COLO829 (cell line): ENCODE results near the gene UHRF1.
"Not testable (repeated sequence)": the region's sequence is repeated elsewhere in the genome, so short reads cannot be mapped to it uniquely, and the experiment has no call there.

Source experiments
- DNase-seq: peaks from one replicate; pipeline ENCODE4 v3.0.0; 2012; ENCODE audit warnings: low spot score

Gene UHRF1

DNA sequence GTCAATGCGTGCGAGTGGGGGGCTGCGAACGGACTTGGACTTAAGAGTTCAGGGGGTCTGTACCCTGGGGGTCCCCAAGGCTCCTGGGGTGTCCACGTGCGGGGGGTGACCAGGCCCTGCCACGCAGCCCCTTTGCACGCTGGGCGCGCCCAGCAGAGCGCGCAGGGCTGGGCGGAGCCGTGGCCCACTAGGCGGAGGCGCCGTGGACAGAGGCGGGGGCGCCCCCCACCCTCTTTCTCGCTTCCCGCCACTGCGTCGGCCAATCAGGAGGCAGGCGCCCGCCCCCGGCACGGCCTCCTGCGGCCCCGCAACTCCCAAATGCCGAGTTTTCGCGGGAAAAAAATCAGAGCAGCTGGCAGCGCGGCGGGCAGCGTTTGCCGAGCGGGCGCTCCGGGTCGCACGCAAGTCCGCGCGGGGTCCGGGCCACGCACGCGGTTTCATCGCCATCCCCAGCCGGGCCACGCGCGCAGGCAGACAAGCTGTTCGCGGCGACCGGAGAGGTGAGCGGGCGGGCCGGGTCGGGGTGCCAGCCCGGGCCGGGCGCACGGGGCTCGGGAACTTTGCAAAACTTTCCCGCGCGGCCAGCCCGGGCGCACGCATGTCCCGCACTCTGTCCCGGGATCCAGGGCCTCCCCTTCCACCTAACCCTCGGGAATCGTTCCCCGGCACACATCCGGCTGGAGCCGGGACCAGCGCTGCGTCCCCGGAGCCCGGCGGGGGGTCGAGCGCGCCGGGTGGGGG is at the start of gene UHRF1:
TSS of gene UHRF1 (plus strand) at position 346 of the 741 bp plus-strand sequence. CDS start 1,385 bp downstream, outside the sequence.
- peak; percentile 44 for DNase-seq

DNA sequence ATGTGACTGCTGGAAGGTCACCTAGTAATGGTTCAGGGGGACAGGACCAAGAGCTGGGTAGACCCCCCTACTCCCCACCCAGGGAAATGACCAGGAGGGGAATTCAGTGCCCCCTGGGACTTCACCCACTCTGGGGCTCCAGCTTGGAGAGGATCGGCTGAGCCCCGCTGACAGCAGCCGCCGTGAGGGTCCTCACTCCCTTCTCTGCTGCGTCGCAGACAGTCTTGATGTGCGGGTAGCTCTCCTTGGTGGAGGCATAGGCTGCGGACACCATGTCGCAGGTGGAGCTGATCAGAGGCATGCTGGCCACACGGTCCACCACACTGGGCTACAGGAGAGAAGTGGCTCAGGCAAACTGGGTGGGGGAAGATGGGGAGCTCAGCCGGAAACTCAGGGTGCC is 49.6 kb upstream of the UHRF1 start:
- no peak for DNase-seq

DNA sequence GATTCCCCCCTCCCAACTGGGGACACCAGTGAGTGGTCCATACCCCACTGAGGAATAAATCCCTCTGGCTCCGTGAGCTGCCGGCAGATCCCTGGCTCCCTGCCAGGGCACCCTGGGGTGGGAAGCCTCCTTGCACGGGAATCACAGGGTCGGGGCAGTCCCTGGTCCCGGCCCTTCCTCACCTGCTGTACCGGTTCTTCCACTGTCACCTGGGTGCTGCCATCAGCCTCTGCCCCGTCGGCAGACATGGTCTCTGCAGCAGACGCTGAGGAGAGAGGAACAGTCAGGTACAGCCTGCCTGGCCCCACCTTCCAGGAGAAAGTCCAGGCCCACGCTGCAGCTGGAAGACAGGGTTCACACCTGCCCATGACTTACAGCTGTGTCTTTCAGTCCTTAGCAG is 48.2 kb upstream of the UHRF1 start:
- no peak for DNase-seq

DNA sequence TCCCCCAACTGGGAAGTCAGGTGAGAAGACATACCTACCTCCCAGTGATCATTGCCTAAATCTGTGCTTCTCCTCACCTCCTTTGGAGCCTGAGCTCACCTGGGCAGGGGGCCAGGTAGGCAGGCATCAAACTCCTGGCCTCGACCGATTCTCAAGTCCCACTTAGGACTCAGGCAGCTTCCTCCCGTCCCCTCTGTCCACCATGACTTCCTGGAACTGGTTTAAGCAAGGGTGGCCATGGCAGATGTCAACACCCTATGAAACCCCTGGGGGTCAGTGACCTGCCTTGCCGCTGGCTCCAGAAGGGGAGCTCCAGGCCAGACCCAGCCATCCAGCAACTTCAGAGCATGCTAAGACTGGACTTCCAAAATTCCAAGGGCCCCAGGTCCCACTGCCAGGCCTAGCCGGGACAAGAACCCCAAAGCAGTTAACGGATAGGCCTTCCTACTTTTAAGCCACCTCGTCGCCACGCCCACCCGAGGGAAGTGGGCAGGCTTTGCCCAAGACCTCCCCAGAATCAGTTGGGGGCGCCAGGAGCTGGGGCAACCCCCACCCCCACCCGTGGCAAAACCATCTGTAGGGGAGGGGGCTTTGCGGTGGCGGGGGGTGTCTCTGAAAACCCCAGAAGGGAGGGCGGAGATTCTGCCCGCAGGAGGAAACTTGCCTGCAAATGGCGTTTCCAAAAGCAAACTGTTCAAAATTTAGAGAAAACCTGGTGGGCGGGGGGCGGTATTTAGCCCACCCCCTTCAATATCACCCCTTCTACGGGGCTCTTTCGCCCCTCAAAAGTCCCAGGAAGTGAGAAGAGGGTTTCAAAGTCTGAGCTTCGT is 42.5 kb upstream of the UHRF1 start:
- peak; percentile 53 for DNase-seq

DNA sequence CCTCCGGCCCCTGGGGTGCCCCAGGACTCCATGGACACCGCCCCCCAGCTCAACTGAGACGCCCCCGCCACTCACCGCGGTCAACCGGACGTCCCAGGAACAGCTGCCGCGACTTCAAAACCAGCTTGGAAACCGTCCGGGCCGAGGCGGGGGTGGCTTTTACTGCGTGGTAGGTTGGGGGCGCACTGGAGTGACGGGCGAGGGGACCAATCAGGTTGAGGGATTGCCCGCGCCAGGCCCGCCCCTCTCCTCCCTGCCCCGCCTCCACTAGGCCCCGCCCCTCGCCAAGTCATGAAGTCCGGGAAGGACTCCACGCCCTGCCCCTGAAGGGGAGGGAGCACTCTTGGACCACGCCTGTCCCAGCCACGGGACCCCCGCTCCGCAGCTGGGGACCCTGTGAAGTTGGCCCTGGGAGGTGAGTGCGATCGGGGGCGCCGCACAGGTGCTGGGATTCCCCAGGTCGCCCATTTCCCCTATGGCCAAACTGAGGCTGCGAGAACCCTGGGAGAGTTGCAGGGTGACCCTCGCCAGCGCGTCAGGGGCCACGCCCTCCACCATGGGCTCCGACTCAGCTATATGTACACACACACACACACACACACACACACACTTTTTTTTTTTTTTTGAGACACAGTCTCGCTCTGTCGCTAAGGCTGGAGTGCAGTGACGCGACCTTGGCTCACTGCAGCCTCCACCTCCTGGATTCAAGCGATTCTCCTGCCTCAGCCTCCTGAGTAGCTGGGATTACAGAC is 41.6 kb upstream of the UHRF1 start, which contains the start of gene PLIN3:
TSS of gene PLIN3 (minus strand) at position 134 of the 752 bp plus-strand sequence. CDS start 6,273 bp downstream, outside the sequence.
- DNase-seq, result peak; percentile 99

DNA sequence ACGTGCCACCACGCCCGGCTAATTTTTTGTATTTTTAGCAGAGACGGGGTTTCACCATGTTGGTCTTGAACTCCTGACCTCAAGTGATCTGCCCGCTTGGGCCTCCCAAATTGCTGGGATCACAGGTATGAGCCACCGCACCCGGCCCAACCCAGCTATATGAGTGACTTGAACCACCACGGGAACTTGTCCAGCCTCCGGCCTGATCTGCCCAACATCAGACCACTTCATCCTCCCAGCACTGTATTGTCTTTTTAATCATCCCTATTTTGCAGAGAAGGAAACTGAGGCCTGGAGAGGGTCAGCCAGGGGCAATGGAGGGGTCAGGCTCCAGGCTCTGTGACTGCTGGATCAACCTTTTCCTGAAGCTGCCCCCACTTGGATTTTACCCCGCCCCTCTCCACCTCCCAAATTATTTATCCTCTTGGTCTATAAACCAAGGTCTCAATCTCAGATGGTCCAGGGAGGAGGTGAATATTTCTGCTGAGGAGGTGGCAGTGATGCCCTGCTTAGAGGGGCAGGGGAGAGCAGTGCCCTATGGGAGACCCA is 40.9 kb upstream of the UHRF1 start:
- no peak for DNase-seq

DNA sequence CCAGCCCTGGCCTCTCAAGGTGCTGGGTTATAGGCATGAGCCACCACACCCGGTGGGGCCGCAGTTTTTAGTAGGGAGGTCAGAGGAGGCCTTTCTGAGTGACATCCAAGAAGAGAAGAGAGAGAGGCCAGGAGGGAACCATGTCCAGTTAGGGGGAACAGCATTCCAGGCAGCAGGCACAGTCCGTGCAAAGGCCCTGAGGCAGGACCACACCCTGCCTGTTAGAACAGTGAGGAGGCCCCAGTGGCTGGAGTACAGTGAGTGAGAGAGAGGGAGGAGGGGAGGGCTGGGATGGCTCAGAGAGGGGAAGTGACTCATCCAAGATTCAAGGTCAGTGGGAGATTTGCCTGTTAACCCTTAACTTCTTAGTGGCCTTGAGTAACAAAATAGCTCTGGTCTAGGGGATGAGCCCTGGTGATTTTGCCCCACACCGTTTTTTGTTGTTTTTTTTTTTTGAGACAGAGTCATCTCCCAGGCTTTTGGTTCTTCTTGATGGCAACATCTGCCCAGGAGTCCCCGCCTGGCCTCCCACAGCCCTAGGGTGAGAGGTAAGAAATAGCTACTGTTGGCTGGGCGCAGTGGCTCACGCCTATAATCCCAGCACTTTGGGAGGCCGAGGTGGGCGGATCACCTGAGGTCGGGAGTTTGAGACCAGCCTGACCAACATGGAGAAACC is 39.1 kb upstream of the UHRF1 start:
- peak; percentile 87 for DNase-seq

DNA sequence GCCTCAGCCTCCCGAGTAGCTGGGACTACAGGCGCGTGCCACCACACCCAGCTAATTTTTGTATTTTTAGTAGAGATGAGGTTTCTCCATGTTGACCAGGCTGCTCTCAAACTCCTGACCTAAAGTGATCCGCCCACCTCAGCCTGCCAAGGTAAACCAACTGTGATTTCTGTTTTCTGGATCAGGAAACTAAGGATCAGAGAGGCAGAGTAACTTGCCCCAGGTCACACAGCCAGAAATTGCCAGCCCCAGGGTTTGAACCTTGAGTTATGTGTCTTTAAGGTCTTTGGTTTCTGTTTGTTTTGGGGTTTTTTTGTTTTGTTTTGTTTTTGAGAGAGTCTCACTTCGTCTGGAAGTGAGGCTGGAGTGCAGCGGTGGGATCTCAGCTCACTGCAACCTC is 37.6 kb upstream of the UHRF1 start:
- no peak for DNase-seq

DNA sequence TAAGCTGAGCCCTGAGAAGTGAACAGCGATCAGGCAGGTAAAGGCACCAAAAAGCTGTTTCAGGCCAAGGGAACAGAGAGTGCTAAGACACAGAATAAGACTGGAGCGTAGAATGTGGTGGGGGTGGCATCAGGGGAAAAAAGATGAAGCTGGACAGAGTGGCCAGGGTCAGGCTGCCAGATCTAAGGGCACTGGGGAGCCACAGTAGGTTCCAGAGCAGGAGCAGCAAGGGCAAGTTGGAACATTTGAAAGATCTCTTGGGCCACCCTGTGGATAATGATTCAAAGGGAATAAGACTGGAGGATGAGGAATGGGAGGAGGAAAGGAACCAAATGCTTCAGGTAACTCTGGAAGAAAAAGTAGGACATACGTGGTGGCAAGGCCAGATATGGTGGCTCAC is 35.4 kb upstream of the UHRF1 start:
- no peak for DNase-seq

DNA sequence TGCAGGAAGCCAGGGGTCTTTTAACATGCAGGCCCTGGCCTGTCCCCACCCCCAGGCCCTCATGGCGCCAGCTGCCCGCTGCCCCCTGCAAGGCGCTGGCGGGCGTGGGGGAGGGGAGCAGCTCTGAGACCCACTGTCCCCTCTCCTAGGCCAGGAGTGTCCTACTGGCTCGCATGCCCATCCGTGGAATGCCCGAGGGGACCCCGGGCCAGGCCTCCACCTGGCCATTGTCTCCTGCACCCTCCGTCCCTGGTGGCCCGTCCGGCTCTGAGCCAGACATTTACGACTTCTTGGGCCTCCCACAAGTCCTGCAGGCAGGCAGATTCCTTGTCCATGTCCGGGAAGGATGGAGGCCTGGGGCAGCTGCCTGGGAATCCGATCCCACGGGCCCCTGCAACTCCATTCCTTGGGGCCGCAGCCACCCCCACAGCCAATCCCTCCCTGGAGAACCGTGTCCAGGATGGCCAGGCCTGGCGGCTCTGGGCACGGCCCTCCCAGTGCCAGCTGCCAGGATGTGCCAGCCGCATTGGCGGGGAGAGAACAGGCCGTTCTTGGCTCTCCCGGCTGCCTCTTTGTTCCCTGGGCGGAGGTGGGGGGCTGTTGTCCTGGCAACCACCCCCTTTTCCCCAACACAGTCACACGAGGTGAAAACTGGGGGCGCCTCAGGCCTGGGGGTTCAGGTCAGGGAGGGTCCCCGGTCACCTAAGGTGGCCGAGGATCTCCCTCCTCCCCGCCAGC is 31.4 kb upstream of the UHRF1 start:
- no peak for DNase-seq

DNA sequence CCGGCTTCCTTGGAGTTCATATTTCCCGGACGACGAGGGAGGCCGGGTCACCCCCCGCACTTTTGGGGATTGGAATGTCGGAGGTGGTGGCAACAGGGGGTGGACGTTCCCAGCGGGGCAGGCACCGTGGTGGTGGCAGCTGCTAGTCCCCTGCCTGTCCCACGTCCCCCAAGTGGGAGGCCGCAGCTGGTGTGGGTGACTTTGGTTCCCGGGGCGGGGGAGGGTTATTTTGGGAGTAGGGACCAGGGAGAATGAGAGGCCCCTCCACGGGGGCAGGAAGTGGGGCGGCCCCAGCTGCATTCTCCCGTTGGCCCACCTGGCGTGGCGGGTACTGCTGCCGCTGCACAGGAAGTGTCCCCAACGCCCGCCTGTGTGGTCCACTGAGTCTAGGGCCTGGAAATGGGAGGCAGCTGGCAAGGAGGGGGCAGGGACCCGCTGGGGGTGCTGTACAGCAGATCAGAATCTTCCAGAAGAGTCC is 30.8 kb upstream of the UHRF1 start:
- DNase-seq, result no peak

DNA sequence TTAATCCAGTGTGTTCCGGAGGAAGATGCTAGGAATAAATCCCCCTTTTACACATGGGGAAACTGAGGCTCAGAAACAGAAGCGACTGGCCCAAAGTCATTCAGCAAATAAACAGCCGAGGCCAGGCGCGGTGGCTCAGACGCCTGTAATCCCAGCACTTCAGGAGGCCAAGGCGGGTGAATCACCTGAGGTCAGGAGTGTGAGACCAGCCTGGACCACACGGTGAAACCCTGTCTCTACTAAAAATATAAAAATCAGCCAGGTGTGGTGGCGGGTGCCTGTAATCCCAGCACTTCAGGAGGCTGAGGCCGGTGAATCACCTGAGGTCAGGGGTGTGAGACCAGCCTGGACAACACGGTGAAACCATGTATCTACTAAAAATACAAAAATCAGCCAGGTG is 30.3 kb upstream of the UHRF1 start:
- DNase-seq, result no peak

DNA sequence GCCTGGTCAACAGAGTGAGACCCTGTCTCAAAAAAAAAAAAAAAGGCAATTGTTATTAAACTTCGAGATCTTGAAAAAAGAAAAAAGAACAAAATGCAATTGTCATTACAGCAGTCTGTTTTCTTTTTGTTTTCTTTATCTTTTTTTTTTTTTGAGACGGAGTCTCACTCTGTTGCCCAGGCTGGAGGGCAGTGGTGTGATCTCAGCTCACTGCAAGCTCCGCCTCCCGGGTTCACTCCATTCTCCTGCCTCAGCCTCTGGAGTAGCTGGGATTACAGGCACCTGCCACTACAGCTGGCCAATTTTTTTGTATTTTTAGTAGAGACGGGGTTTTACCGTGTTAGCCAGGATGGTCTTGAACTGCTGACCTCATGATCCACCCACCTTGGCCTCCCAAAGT is 26.4 kb upstream of the UHRF1 start:
- not testable (repeated sequence) for DNase-seq

DNA sequence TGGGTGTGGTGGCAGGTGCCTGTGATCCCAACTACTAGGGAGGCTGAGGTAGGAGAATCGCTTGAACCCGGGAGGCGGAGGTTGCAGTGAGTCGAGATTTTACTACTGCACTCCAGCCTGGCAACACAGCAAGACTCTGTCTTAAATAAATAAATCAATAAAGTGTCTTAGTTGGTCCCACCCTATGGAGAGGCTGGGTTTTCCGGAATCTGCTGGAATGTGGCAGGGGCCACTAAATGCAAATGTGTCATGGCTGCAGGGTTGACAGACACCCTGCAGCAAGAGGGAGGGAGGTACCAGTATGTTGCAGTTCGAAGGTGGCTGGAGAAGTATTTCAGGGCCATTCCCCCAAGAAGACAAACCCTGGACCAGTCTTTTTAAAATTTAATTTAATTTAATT is 24.3 kb upstream of the UHRF1 start:
- DNase-seq, result not testable (repeated sequence)

DNA sequence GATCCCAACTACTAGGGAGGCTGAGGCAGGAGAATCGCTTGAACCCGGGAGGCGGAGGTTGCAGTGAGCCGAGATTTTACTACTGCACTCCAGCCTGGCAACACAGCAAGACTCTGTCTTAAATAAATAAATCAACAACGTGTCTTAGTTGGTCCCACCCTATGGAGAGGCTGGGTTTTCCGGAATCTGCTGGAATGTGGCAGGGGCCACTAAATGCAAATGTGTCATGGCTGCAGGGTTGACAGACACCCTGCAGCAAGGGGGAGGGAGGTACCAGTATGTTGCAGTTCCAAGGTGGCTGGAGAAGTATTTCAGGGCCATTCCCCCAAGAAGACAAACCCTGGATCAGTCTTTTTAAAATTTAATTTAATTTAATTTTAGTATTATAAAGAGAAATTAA is 21.5 kb upstream of the UHRF1 start:
- DNase-seq, result not testable (repeated sequence)

DNA sequence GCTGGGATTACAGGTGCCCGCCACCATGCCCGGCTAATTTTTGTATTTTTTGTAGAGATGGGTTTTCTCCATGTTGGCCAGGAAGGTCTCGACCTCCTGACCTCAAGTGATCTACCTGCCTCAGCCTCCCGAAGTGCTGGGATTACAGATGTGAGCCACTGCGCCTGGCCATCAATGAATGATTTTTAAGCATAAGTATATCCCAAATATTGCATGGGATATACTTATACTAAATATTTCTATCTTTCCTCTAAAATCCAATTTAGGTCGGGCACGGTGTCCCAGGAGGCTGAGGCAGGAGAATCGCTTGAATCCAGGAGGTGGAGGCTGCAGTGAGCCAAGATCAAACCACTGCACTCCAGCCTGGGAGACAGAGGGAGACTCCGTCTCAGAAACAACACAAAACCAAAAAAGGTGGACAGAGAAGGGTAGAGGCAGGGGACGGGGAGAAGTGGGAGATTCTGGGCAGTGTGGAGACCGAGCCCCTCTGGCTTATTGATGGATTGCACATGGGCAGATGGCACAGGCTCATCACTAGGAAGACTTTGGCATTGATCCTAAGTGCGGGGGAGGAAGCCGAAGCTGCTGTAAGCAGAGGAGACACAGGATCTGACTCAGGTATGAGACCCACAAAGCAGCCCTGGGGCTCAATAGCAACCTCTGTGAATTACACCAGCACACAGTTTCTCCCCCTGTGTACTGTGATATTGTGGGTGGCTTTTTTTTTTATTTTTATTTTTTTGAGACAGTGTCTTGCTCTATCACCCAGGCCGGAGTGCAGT is 20.1 kb upstream of the UHRF1 start:
- DNase-seq, result peak; percentile 64

DNA sequence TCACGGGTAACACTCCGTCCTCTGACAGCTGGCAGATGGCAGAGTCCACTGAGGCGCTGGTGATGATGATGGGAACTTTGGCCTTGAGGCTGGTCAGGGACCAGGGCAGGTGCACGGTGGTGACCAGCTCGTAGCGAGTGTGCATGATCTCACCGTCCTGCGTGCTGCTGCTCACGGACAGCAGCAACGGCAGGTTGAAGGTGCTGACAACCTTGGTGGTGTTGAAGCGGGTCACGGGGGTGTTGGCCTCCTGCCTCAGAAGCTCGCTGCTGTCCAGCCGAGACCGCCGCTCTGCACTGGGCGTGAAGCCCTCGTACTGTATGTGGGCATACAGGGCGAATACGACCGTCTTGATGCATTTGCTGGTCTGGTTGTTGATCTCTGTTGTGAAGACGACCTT is 18.2 kb upstream of the UHRF1 start:
- DNase-seq, result no peak

DNA sequence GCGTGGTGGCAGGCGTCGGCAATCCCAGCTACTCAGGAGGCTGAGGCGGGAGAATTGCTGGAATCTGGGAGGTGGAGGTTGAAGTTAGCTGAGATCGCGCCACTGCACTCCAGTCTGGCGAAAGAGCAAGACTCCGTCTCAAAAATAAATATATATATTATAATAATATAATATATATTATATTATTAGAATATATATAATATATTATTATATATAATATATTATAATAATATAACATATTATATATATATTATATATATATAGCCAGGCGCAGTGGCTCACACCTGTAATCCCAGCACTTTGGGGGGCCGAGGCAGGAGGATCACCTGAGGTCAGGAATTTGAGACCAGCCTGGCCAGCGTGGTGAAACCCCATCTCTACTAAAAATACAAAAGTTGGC is 16.3 kb upstream of the UHRF1 start:
- DNase-seq, result not testable (repeated sequence)

DNA sequence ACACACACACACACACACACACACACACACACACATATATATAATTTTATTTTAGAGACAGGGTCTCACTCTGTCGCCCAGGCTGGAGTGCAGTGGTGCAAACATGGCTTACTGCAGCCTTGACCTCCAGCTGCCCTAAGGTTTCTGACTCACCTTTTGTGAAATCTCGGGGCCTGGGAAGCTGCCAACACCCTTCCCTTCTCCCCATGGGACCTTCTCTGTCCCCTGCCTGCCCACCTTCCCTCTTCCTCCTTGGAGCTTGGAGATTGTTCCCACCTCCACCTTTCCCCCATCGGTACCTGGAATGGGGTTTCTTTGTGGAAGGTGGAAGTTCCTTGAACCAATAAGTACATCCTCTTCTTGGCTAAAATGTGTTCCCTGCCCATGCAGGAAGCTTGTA is 12.9 kb upstream of the UHRF1 start:
- DNase-seq, result no peak

DNA sequence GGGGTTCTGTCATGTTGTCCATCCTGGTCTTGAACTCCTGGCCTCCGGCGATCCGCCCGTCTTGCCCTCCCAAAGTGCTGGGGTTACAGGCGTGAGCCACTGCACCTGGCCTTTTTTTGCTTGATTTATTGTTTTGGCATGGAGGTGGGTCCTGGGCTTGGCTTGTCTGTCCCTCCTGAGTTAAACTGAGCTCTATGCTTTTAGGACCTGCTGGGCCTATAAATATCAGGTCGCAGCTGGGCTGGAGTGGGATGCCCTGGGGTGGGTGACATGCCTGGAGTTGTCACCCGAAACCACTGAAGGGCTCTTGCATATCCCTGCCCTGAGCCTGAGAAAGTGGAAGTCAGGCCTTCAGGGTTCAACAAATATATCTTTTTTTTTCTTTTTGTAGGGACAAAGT is 12.2 kb upstream of the UHRF1 start:
- DNase-seq, result no peak
